GM12874 (cell line): Measurements from ENCODE around the gene GHDC.

ENCODE experiments used
- CTCF ChIP-seq: IDR thresholded peaks from 2 replicates; pipeline ENCODE4 v1.5.1; 2011; ENCODE audit warnings: low read depth, mild to moderate bottlenecking, control low read depth, low read length, moderate library complexity; ENCODE audit not compliant: insufficient read depth

Gene GHDC

GRCh38 chr17:42210046-42210445, 15.8 kb upstream of the GHDC start:
- TF ChIP-seq CTCF = no peak

DNA sequence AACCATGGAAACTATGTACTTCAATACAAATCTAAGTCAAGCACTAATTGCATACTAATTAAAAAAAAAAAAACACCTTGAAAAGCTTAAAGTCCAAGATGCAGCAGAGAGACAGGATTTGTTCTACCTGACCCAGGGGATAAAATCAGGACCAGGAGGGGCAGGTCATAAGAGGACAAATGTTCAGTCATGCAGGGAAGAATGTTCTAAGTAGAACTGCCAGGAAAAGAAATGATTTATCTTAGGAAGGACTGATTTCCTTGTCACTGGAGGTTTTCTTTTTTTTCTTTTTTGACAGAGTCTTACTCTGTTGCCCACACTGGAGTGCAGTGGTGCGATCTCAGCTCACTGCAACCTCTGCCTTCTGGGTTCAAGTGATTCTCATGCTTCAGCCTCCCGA, 9.1 kb upstream of the GHDC start:
- TF ChIP-seq CTCF = no peak

DNA sequence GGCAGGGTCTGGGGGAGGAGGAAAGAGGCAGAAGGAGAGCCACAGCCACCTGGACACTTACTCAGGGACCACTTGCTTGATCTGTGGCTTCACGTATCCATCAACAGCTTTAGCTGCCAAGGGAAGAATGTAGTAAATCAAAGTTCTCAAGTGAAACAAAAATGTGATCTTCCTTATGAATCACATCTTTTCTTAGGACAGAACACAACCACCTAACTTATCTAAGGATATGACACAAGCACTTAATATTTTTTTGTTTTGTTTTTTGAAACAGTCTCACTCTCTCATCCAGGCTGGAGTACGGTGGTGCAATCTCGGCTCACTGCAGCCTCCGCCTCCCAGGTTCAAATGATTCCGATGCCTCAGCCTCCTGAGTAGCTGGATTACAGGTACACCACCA, 8.4 kb upstream of the GHDC start:
- no peak for TF ChIP-seq CTCF

DNA sequence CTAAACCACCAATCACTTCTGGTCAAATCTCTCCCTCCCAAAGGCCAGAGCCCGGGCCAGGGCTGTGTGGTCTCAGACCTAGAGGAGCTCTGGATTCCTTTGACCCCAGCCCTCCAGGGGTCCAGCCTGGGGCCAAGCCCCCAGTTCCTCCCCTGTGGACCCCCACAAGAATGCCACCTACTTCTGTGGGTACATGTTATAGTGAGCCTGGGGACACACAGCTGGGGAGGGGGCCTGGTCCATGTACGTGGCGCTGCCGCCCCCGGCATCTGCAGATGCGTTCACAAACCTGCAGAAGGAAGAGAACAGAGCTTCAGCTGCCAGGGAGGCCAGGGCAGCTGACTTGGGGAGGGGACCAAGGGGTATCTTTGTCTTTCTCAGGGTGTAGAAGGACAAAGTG, 7.9 kb upstream of the GHDC start:
- no peak for TF ChIP-seq CTCF

- no peak for TF ChIP-seq CTCF
Observed at GRCh38 chr17:42201458-42201772, 7.1 kb upstream of the GHDC start.

DNA sequence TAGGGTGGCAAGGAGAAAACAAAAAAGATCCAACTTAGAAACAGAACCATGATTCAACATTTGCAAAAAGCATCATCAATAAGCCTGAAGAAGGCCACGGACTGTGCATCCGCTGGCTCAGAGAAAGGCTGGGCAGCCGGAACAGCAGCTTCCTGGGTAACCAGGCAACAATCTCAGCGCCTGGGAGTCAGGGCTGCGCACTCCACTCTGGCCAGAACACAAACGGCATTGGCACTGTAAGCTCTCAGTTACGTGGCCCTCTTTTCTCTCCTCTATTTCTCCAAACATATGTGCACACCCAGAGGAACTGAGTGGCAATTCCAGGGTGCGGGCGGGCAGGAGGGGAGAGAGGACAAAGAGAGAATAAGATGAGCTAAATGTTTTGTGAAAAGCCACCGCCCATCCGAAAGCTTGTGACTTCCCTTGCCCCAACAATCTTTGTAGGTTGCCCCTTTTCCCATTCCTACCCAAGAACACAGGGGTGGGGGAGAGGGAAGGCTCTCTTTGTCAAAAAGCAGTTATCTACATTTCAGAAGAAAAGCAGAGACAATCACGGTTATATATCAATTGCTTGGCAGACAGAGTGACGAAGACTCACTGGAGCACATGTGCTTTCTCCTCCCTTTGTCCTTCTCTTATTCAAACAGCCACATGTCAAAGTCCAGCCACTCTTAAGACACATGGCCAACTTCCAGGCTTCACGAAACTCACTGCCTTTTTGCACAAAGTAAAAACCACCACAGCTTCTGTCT, 6.6 kb upstream of the GHDC start:
- TF ChIP-seq CTCF = no peak

- TF ChIP-seq CTCF = no peak
Observed at GRCh38 chr17:42199416-42200011, 5.2 kb upstream of the GHDC start.

- no peak for TF ChIP-seq CTCF
Observed at GRCh38 chr17:42198897-42199296, 4.6 kb upstream of the GHDC start.
